Smooth muscle cell of the umbilical artery (primary cell): ENCODE measurements around the gene GAPT. TPM values are rescaled to one million over a fixed set of nuclear protein-coding genes. Genes with fewer than 3 reads are reported as not detected.

Experiments used
- total RNA-seq: library from RNA; depleted of rRNA; stranded (reverse); fragments of >200 nt; gene quantifications from 2 replicates; pipeline ENCODE4 v1.2.3, GENCODE V29; 2014

The GAPT gene
- not detected in 2 replicates for total RNA-seq

GRCh38 chr5:58491216-58491892 is at the start of gene GAPT:
Gene GAPT, plus strand, starts transcription at chr5:58491435. Its CDS starts 3,102 bp downstream, at chr5:58494537.

GRCh38 chr5:58460002-58460731 is 31.1 kb upstream of the GAPT start, which contains the start of gene PLK2:
Gene PLK2, minus strand, starts transcription at chr5:58460086. Its CDS starts 127 bp downstream, at chr5:58459959.

Other genes with a start within 250 kb of the GAPT start
- 300 and 543 TPM in 2 replicates for gene PLK2, start 31.3 kb upstream of the GAPT start, total RNA-seq
- not detected in 2 replicates for gene RAB3C, start 91.6 kb downstream of the GAPT start, total RNA-seq